ENCODE measurements around the gene ITPKB.

GRCh38 chr1:226650236-226650841 is 88.7 kb downstream of the ITPKB start:
- TF ChIP-seq POLR2A (IDR thresholded peaks at IDR 0.05), result no peak
- no peak for TF ChIP-seq CTCF (IDR thresholded peaks at IDR 0.05)

Measured in ovary (tissue), 3 donors.